ENCODE measurements around the gene KIF9. TPM values are rescaled to one million over a fixed set of nuclear protein-coding genes. Genes with fewer than 3 reads are reported as not detected.
A peak's percentile ranks its signal among the peaks of the same experiment; 100 is the strongest.

Gene KIF9
- total RNA-seq, 4 donors from 2014 or later = 8.8 to 23.4 (median 15.3) TPM

GRCh38 chr3:47291158-47291753 lies 8.7 kb upstream of the KIF9 start:
- H3K4me1 ChIP-seq = peaks cover 33% of the 10 kb centered on the region
- no peaks in the 10 kb centered on the region for H3K36me3 ChIP-seq
- WGBS = 64% methylated on average over 4 of the region's 4 CpGs
- peak in 1 of 2 donors; percentile 24 for DNase-seq (ENCODE audit: low spot score in 2 of 2)
- TF ChIP-seq POLR2A (IDR thresholded peaks at IDR 0.05) (no peak), EP300 (IDR thresholded peaks at IDR 0.05) (no peak), CTCF (IDR thresholded peaks at IDR 0.05) (no peak), POLR2AphosphoS5 (IDR thresholded peaks at IDR 0.05) (no peak)
- H3K27ac ChIP-seq = no peak overlapping the region
- H3K4me3 ChIP-seq = no peak overlapping the region
- no peaks in the 10 kb centered on the region for H3K27me3 ChIP-seq
- no peaks in the 10 kb centered on the region for H3K9me3 ChIP-seq

GRCh38 chr3:47288966-47289910 lies 6.6 kb upstream of the KIF9 start:
- peak in 1 of 2 donors; percentile 11 for DNase-seq (ENCODE audit: low spot score in 2 of 2)
- no peaks in the 10 kb centered on the region for H3K36me3 ChIP-seq
- 71% methylated on average over 6 of the region's 6 CpGs for WGBS
- no peak overlapping the region for H3K4me3 ChIP-seq
- H3K4me1 ChIP-seq = peaks cover 45% of the 10 kb centered on the region
- TF ChIP-seq CTCF (IDR thresholded peaks at IDR 0.05) (no peak), EP300 (IDR thresholded peaks at IDR 0.05) (no peak), POLR2A (IDR thresholded peaks at IDR 0.05) (no peak), POLR2AphosphoS5 (IDR thresholded peaks at IDR 0.05) (no peak)
- H3K27me3 ChIP-seq = no peaks in the 10 kb centered on the region
- no peaks in the 10 kb centered on the region for H3K9me3 ChIP-seq
- H3K27ac ChIP-seq = peak overlapping the region; percentile 53

- no peaks in the 10 kb centered on the region for H3K9me3 ChIP-seq
- peak overlapping the region; percentile 93 for H3K4me3 ChIP-seq
- WGBS = 32% methylated on average over 12 of the region's 12 CpGs
- no peak for DNase-seq (ENCODE audit: low spot score in 2 of 2)
- peaks cover 45% of the 10 kb centered on the region for H3K4me1 ChIP-seq
- no peak for TF ChIP-seq POLR2A (IDR thresholded peaks at IDR 0.05)
- TF ChIP-seq EP300 (IDR thresholded peaks at IDR 0.05) = no peak
- no peak for TF ChIP-seq CTCF (IDR thresholded peaks at IDR 0.05)
- no peak for TF ChIP-seq POLR2AphosphoS5 (IDR thresholded peaks at IDR 0.05)
- peak overlapping the region; percentile 96 for H3K27ac ChIP-seq
- H3K36me3 ChIP-seq = no peaks in the 10 kb centered on the region
- no peaks in the 10 kb centered on the region for H3K27me3 ChIP-seq
Measured at GRCh38 chr3:47283591-47284364, 1.2 kb upstream of the KIF9 start.

GRCh38 chr3:47283193-47283537 lies 566 bp upstream of the KIF9 start:
- TF ChIP-seq CTCF (IDR thresholded peaks at IDR 0.05) = no peak
- TF ChIP-seq POLR2A (IDR thresholded peaks at IDR 0.05) = no peak
- TF ChIP-seq POLR2AphosphoS5 (IDR thresholded peaks at IDR 0.05) = no peak
- Histone ChIP-seq H3K4me1 (peaks cover 42% of the 10 kb centered on the region), H3K27me3 (no peaks in the 10 kb centered on the region), H3K36me3 (no peaks in the 10 kb centered on the region), H3K27ac (peak overlapping the region; percentile 96), H3K9me3 (no peaks in the 10 kb centered on the region), H3K4me3 (peak overlapping the region; percentile 93)
- WGBS = 2% methylated on average over 10 of the region's 10 CpGs
- DNase-seq (ENCODE audit: low spot score in 2 of 2) = peak in 1 of 2 donors; percentile 77

All from suprapubic skin (tissue), 4 donors.